ENCODE data around the gene IQCK. TPM values are rescaled to one million over a fixed set of nuclear protein-coding genes. Genes with fewer than 3 reads are reported as not detected.

IQCK gene
- total and polyA plus RNA-seq, 2 donors (not counting 3 experiments of a cell fraction or from before 2014, with no cell fraction given) = 17.2 to 18.1 TPM

- FAIRE-seq = peak; percentile 73
- no peak overlapping the region for H3K9ac ChIP-seq (replicated peaks; ENCODE audit: extremely low read depth, insufficient read depth, low read length)
- no peaks in the 10 kb centered on the region for H3K4me1 ChIP-seq (ENCODE audit: control insufficient read depth, extremely low read depth, insufficient read depth, low read length)
- TF ChIP-seq CTCF (IDR thresholded peaks at IDR 0.05; ENCODE audit: extremely low read depth in 1 of 2, insufficient read depth in 1 of 2, low read depth in 1 of 2, low read length in 2 of 2) = peak; percentile 62 to 69
- no peak for TF ChIP-seq GATA2 (IDR thresholded peaks at IDR 0.05; ENCODE audit: insufficient read depth, insufficient read length, low read depth, low read length)
- H3K79me2 ChIP-seq (ENCODE audit: control insufficient read depth, insufficient read depth, low read length) = no peaks in the 10 kb centered on the region
- H3K4me2 ChIP-seq (ENCODE audit: insufficient read depth, low read length) = no peak overlapping the region
- no peaks in the 10 kb centered on the region for H3K36me3 ChIP-seq (ENCODE audit: control insufficient read depth in 2 of 2, extremely low read depth in 1 of 2, insufficient read depth in 2 of 2, low read length in 2 of 2)
- ChIA-PET CTCF (interaction anchor here (0.6 to 6.5 kb wide), 25 partner anchors 8 to 1205 kb away, joined by 3 to 134 read pairs (median 5); partner anchors contain the start of gene GPRC5B), POLR2A (no interaction called here)
- H2AFZ ChIP-seq (ENCODE audit: low read depth, low read length) = no peak overlapping the region
- DNase-seq (ENCODE audit: low read depth, low spot score) = peak; percentile 55
- H3K9me3 ChIP-seq (replicated peaks; ENCODE audit: control insufficient read depth, insufficient read depth, low read length) = no peaks in the 10 kb centered on the region
- BruUV-seq (replicated peaks) = no TSS peak
- no peaks in the 10 kb centered on the region for H3K27me3 ChIP-seq (ENCODE audit: control insufficient read depth in 2 of 2, insufficient read depth in 2 of 2, low read length in 2 of 2)
- H3K9me1 ChIP-seq (replicated peaks; ENCODE audit: control insufficient read depth, extremely low read depth, insufficient read depth, low read length) = no peaks in the 10 kb centered on the region
- dilution Hi-C loops (cut with MboI; ENCODE audit: extremely low pct_ligation_motif_present, low sequenced_read_pairs) = no loop called here
- intact Hi-C loops (cut with micrococcal nuclease) = loop anchor here (1.0 kb wide), 1 partner anchor 401 kb away; no protein-coding TSS in a partner anchor
- no peak overlapping the region for H3K4me3 ChIP-seq (replicated peaks in 1 of 3; ENCODE audit: insufficient read depth in 1 of 3, low read depth in 1 of 3, low read length in 3 of 3)
- H4K20me1 ChIP-seq (replicated peaks; ENCODE audit: control insufficient read depth, extremely low read depth, insufficient read depth, low read length) = no peaks in the 10 kb centered on the region
- no peak overlapping the region for H3K27ac ChIP-seq (ENCODE audit: insufficient read depth, low read depth, low read length)
Measured at GRCh38 chr16:19898924-19899604, 181.0 kb downstream of the IQCK start.

- no peak for TF ChIP-seq MYC (IDR thresholded peaks at IDR 0.05; ENCODE audit: low read depth, low read length)
- TF ChIP-seq MAX (IDR thresholded peaks at IDR 0.05; ENCODE audit: insufficient read depth, insufficient read length) = no peak
- no peak for TF ChIP-seq FOS (IDR thresholded peaks at IDR 0.05; ENCODE audit: borderline replicate concordance, insufficient read depth, low read length)
- no peak for TF ChIP-seq CTCF (IDR thresholded peaks at IDR 0.05; ENCODE audit: extremely low read depth in 1 of 2, insufficient read depth in 1 of 2, low read depth in 1 of 2, low read length in 2 of 2)
- TF ChIP-seq POLR2AphosphoS5 (IDR thresholded peaks at IDR 0.05; ENCODE audit: insufficient read depth, low read depth, low read length) = no peak
- TF ChIP-seq GATA2 (IDR thresholded peaks at IDR 0.05; ENCODE audit: insufficient read depth, insufficient read length, low read depth, low read length) = no peak
- TF ChIP-seq POLR2A (IDR thresholded peaks at IDR 0.05; ENCODE audit: low read depth, low read length) = no peak
- TF ChIP-seq JUN (IDR thresholded peaks at IDR 0.05; ENCODE audit: borderline replicate concordance, insufficient read depth, insufficient read length, low read depth) = no peak
- no peak for TF ChIP-seq EZH2 (IDR thresholded peaks at IDR 0.05; ENCODE audit: borderline replicate concordance, low read depth, low read length, severe bottlenecking)
- H3K27ac ChIP-seq (ENCODE audit: insufficient read depth, low read depth, low read length) = no peak overlapping the region
- POLR2A ChIA-PET = no interaction called here
- no peaks in the 10 kb centered on the region for H3K9me1 ChIP-seq (replicated peaks; ENCODE audit: control insufficient read depth, extremely low read depth, insufficient read depth, low read length)
- FAIRE-seq (no peak), DNase-seq (ENCODE audit: low read depth, low spot score) (no peak)
- no peak overlapping the region for H3K4me3 ChIP-seq (replicated peaks in 1 of 3; ENCODE audit: insufficient read depth in 1 of 3, low read depth in 1 of 3, low read length in 3 of 3)
- intact Hi-C loops (cut with micrococcal nuclease) = loop anchor here (1.0 kb wide), 1 partner anchor 401 kb away; no protein-coding TSS in a partner anchor
- H3K4me2 ChIP-seq (ENCODE audit: insufficient read depth, low read length) = no peak overlapping the region
- no peak overlapping the region for H3K9ac ChIP-seq (replicated peaks; ENCODE audit: extremely low read depth, insufficient read depth, low read length)
- no peaks in the 10 kb centered on the region for H4K20me1 ChIP-seq (replicated peaks; ENCODE audit: control insufficient read depth, extremely low read depth, insufficient read depth, low read length)
- H3K9me3 ChIP-seq (replicated peaks; ENCODE audit: control insufficient read depth, insufficient read depth, low read length) = no peaks in the 10 kb centered on the region
- CTCF ChIA-PET = interaction anchor here (0.5 to 6.5 kb wide), 25 partner anchors 8 to 1204 kb away, joined by 3 to 134 read pairs (median 4); partner anchors contain the start of gene GPRC5B
- no TSS peak for BruUV-seq (replicated peaks)
- H3K36me3 ChIP-seq (ENCODE audit: control insufficient read depth in 2 of 2, extremely low read depth in 1 of 2, insufficient read depth in 2 of 2, low read length in 2 of 2) = no peaks in the 10 kb centered on the region
- no peaks in the 10 kb centered on the region for H3K79me2 ChIP-seq (ENCODE audit: control insufficient read depth, insufficient read depth, low read length)
- H2AFZ ChIP-seq (ENCODE audit: low read depth, low read length) = no peak overlapping the region
- H3K4me1 ChIP-seq (ENCODE audit: control insufficient read depth, extremely low read depth, insufficient read depth, low read length) = no peaks in the 10 kb centered on the region
- no peaks in the 10 kb centered on the region for H3K27me3 ChIP-seq (ENCODE audit: control insufficient read depth in 2 of 2, insufficient read depth in 2 of 2, low read length in 2 of 2)
- dilution Hi-C loops (cut with MboI; ENCODE audit: extremely low pct_ligation_motif_present, low sequenced_read_pairs) = no loop called here
Measured at GRCh38 chr16:19899605-19899955, 181.5 kb downstream of the IQCK start.

All from endothelial cell of umbilical vein (primary cell).